Measurements from ENCODE around the gene ZBTB38.

The ZBTB38 gene

GRCh38 chr3:141332416-141332815 is 35.9 kb upstream of the ZBTB38 start:
- H3K4me1 ChIP-seq: peaks cover 0 to 24% (median 12%) of the 10 kb centered on the region in 4 donors
- TF ChIP-seq CTCF (IDR thresholded peaks at IDR 0.05): no peak
- no peak overlapping the region for H3K4me3 ChIP-seq
- peak overlapping the region; percentile 56 to 61 for H3K27ac ChIP-seq
- no peaks in the 10 kb centered on the region for H3K36me3 ChIP-seq
- H3K9me3 ChIP-seq: no peaks in the 10 kb centered on the region
- intact Hi-C loops (cut with DNase I; ENCODE audit: low total_unique reads): no loop called here
- H3K27me3 ChIP-seq: no peaks in the 10 kb centered on the region
- no peak for DNase-seq

- H3K27ac ChIP-seq: no peak overlapping the region
- intact Hi-C loops (cut with DNase I; ENCODE audit: low total_unique reads): no loop called here
- no peak overlapping the region for H3K4me3 ChIP-seq
- no peak for TF ChIP-seq CTCF (IDR thresholded peaks at IDR 0.05)
- peaks cover 0 to 24% (median 12%) of the 10 kb centered on the region in 4 donors for H3K4me1 ChIP-seq
- H3K27me3 ChIP-seq: no peaks in the 10 kb centered on the region
- no peaks in the 10 kb centered on the region for H3K36me3 ChIP-seq
- DNase-seq: no peak
- H3K9me3 ChIP-seq: no peaks in the 10 kb centered on the region
Measured at GRCh38 chr3:141333836-141334626, 34.3 kb upstream of the ZBTB38 start.

GRCh38 chr3:141334627-141335250 is 33.6 kb upstream of the ZBTB38 start:
- DNase-seq: no peak
- H3K36me3 ChIP-seq: no peaks in the 10 kb centered on the region
- peaks cover 0 to 24% (median 12%) of the 10 kb centered on the region in 4 donors for H3K4me1 ChIP-seq
- no peak for TF ChIP-seq CTCF (IDR thresholded peaks at IDR 0.05)
- no peak overlapping the region for H3K27ac ChIP-seq
- no peaks in the 10 kb centered on the region for H3K9me3 ChIP-seq
- intact Hi-C loops (cut with DNase I; ENCODE audit: low total_unique reads): no loop called here
- no peak overlapping the region for H3K4me3 ChIP-seq
- H3K27me3 ChIP-seq: no peaks in the 10 kb centered on the region

GRCh38 chr3:141335531-141336061 is 32.7 kb upstream of the ZBTB38 start:
- DNase-seq: no peak
- Histone ChIP-seq H3K9me3 (no peaks in the 10 kb centered on the region), H3K4me3 (no peak overlapping the region), H3K27me3 (no peaks in the 10 kb centered on the region), H3K27ac (no peak overlapping the region), H3K4me1 (peaks cover 0 to 24% (median 12%) of the 10 kb centered on the region in 4 donors), H3K36me3 (no peaks in the 10 kb centered on the region)
- no peak for TF ChIP-seq CTCF (IDR thresholded peaks at IDR 0.05)
- intact Hi-C loops (cut with DNase I; ENCODE audit: low total_unique reads): no loop called here

- Histone ChIP-seq H3K4me1 (peaks cover 0 to 18% (median 11%) of the 10 kb centered on the region in 4 donors), H3K27ac (no peak overlapping the region), H3K9me3 (no peaks in the 10 kb centered on the region), H3K36me3 (no peaks in the 10 kb centered on the region), H3K4me3 (no peak overlapping the region), H3K27me3 (no peaks in the 10 kb centered on the region)
- TF ChIP-seq CTCF (IDR thresholded peaks at IDR 0.05): no peak
- no peak for DNase-seq
- intact Hi-C loops (cut with DNase I; ENCODE audit: low total_unique reads): no loop called here
Measured at GRCh38 chr3:141336672-141337522, 31.4 kb upstream of the ZBTB38 start.
